HEK293 (cell line): ENCODE data around the gene MTMR3.

Experiments used
- CTCF ChIA-PET: fragments of 350-600 bp; formaldehyde crosslinking; extraction: SDS; loops from one replicate; lab custom pipeline; 2021; ENCODE audit warnings: antibody characterized with exemption; lab: Yijun Ruan, JAX
- POLR2A ChIA-PET: fragments of 300-600 bp; formaldehyde crosslinking; extraction: SDS; loops from one replicate; lab custom pipeline; 2020; ENCODE audit warnings: antibody characterized with exemption, inconsistent platforms; lab: Yijun Ruan, JAX
- H3K27ac ChIP-seq: fragments of 200-500 bp; sonication (Bioruptor generic); 2 replicates; pipeline ENCODE4 v1.5.1; 2014; ENCODE audit warnings: low read depth, low read length, control low read depth, inconsistent platforms; ENCODE audit errors: extremely low read depth
- H3K36me3 ChIP-seq, 2 experiments: fragments of 200-500 bp in 1 of 2; sonication (Bioruptor generic) in 1 of 2; 1 replicate in 1 of 2; 2 replicates in 1 of 2; pipeline ENCODE4 v1.5.1; 2014 to 2017; ENCODE audit warnings: inconsistent platforms in 2 of 2, low read length in 2 of 2; ENCODE audit not compliant: control insufficient read depth in 2 of 2, insufficient read depth in 1 of 2
- H3K4me1 ChIP-seq: fragments of 200-500 bp; sonication (Bioruptor generic); 2 replicates; pipeline ENCODE4 v1.5.1; 2014; ENCODE audit warnings: mild to moderate bottlenecking, low read length, inconsistent platforms; ENCODE audit not compliant: control insufficient read depth, insufficient read depth
- H3K4me3 ChIP-seq: 2 replicates; pipeline ENCODE4 v1.5.1; 2011; ENCODE audit warnings: low read depth, mild to moderate bottlenecking, control low read depth, low read length, moderate library complexity
- H3K9me3 ChIP-seq: fragments of 200-500 bp; sonication (Bioruptor generic); 2 replicates; pipeline ENCODE4 v1.5.1; 2014; ENCODE audit warnings: low read depth, low read length, inconsistent platforms; ENCODE audit not compliant: control insufficient read depth, insufficient read depth
- ELK4 ChIP-seq: IDR thresholded peaks from 2 replicates; pipeline ENCODE4 v1.6.1; 2011; ENCODE audit warnings: mild to moderate bottlenecking, low read depth, low read length, borderline replicate concordance
- GLI2 ChIP-seq: fragments of 450-650 bp; formaldehyde crosslinking; IDR thresholded peaks from 2 replicates; pipeline ENCODE4; 2017; ENCODE audit warnings: missing biosample characterization, missing genetic modification characterization, low read depth, borderline replicate concordance
- HOXC10 ChIP-seq: sonication (generic); formaldehyde crosslinking; IDR thresholded peaks from 2 replicates; pipeline ENCODE4 v1.8.1; 2023; ENCODE audit warnings: mild to moderate bottlenecking, missing genetic modification reagents
- IKZF3 ChIP-seq: fragments of 450-650 bp; IDR thresholded peaks from 2 replicates; pipeline ENCODE4 v1.5.0; 2018; ENCODE audit warnings: missing biosample characterization, mild to moderate bottlenecking, missing genetic modification characterization, moderate library complexity
- KLF16 ChIP-seq: fragments of 450-650 bp; formaldehyde crosslinking; IDR thresholded peaks from 2 replicates; pipeline ENCODE4 v1.5.1; 2017; ENCODE audit warnings: missing biosample characterization, missing genetic modification characterization
- KLF9 ChIP-seq: fragments of 450-650 bp; formaldehyde crosslinking; IDR thresholded peaks from 2 replicates; pipeline ENCODE4 v1.5.1; 2016; ENCODE audit warnings: missing biosample characterization, missing genetic modification characterization, low read depth
- MZF1 ChIP-seq: fragments of 450-650 bp; formaldehyde crosslinking; IDR thresholded peaks from 2 replicates; pipeline ENCODE4 v1.5.1; 2017; ENCODE audit warnings: missing biosample characterization, missing genetic modification characterization, borderline replicate concordance
- WT1 ChIP-seq: fragments of 450-650 bp; formaldehyde crosslinking; IDR thresholded peaks from 2 replicates; pipeline ENCODE4 v1.5.1; 2016; ENCODE audit warnings: missing biosample characterization, missing genetic modification characterization
- ZBTB7A ChIP-seq: fragments of 450-650 bp; formaldehyde crosslinking; IDR thresholded peaks from 2 replicates; pipeline ENCODE4 v1.5.1; 2016; ENCODE audit warnings: low read depth, missing biosample characterization, missing genetic modification characterization
- ZNF133 ChIP-seq: fragments of 450-650 bp; formaldehyde crosslinking; IDR thresholded peaks from 2 replicates; pipeline ENCODE4 v1.5.1; 2016; ENCODE audit warnings: missing biosample characterization, missing genetic modification characterization
- ZNF19 ChIP-seq: fragments of 450-650 bp; formaldehyde crosslinking; IDR thresholded peaks from 2 replicates; pipeline ENCODE4; 2016; ENCODE audit warnings: missing biosample characterization, missing genetic modification characterization, low read depth
- ZNF248 ChIP-seq: fragments of 450-650 bp; formaldehyde crosslinking; IDR thresholded peaks from 2 replicates; pipeline ENCODE4 v1.5.1; 2017; ENCODE audit warnings: missing biosample characterization, missing genetic modification characterization
- ZNF394 ChIP-seq: fragments of 450-650 bp; formaldehyde crosslinking; IDR thresholded peaks from 2 replicates; pipeline ENCODE4 v1.5.1; 2016; ENCODE audit warnings: missing biosample characterization, missing genetic modification characterization, mild to moderate bottlenecking, moderate library complexity, borderline replicate concordance
- ZNF423 ChIP-seq: fragments of 450-650 bp; formaldehyde crosslinking; IDR thresholded peaks from 2 replicates; pipeline ENCODE4 v1.5.1; 2016; ENCODE audit warnings: missing biosample characterization, missing genetic modification characterization
- ZNF48 ChIP-seq: fragments of 450-650 bp; formaldehyde crosslinking; IDR thresholded peaks from 2 replicates; pipeline ENCODE4 v1.5.1; 2016; ENCODE audit warnings: missing biosample characterization, missing genetic modification characterization
- ZNF514 ChIP-seq: fragments of 450-650 bp; formaldehyde crosslinking; IDR thresholded peaks from 2 replicates; pipeline ENCODE4 v1.5.1; 2016; ENCODE audit warnings: missing biosample characterization, missing genetic modification characterization
- ZNF561 ChIP-seq: fragments of 450-650 bp; IDR thresholded peaks from 2 replicates; pipeline ENCODE4 v1.5.1; 2018; ENCODE audit warnings: missing biosample characterization, missing genetic modification characterization, borderline replicate concordance
- ZNF621 ChIP-seq: fragments of 450-650 bp; formaldehyde crosslinking; IDR thresholded peaks from 2 replicates; pipeline ENCODE4 v1.5.1; 2017; ENCODE audit warnings: missing biosample characterization, missing genetic modification characterization
- ZNF664 ChIP-seq: fragments of 450-650 bp; formaldehyde crosslinking; IDR thresholded peaks from 2 replicates; pipeline ENCODE4 v1.5.1; 2016; ENCODE audit warnings: missing biosample characterization, missing genetic modification characterization
- ZNF704 ChIP-seq: fragments of 450-650 bp; formaldehyde crosslinking; IDR thresholded peaks from 2 replicates; pipeline ENCODE4 v1.5.1; 2016; ENCODE audit warnings: missing biosample characterization, missing genetic modification characterization
- ZNF830 ChIP-seq: fragments of 450-650 bp; IDR thresholded peaks from 2 replicates; pipeline ENCODE4 v1.5.0; 2018; ENCODE audit warnings: missing biosample characterization, missing genetic modification characterization, low read depth, mild to moderate bottlenecking, moderate library complexity
- ZXDB ChIP-seq: fragments of 450-650 bp; formaldehyde crosslinking; IDR thresholded peaks from 2 replicates; pipeline ENCODE4 v1.5.1; 2016; ENCODE audit warnings: missing biosample characterization, missing genetic modification characterization
- TF ChIP-seq, protein P1 (sequence below): fragments of 450-650 bp; formaldehyde crosslinking; IDR thresholded peaks from 2 replicates; pipeline ENCODE4 v1.5.1; 2016; ENCODE audit warnings: missing biosample characterization, missing genetic modification characterization
- TF ChIP-seq, protein P2 (sequence below): fragments of 450-650 bp; formaldehyde crosslinking; IDR thresholded peaks from 2 replicates; pipeline ENCODE4 v1.5.1; 2016; ENCODE audit warnings: missing biosample characterization, missing genetic modification characterization
- TF ChIP-seq, protein P3 (sequence below): fragments of 450-650 bp; formaldehyde crosslinking; IDR thresholded peaks from 2 replicates; pipeline ENCODE4 v1.5.1; 2016; ENCODE audit warnings: missing biosample characterization, missing genetic modification characterization

MTMR3 gene

DNA sequence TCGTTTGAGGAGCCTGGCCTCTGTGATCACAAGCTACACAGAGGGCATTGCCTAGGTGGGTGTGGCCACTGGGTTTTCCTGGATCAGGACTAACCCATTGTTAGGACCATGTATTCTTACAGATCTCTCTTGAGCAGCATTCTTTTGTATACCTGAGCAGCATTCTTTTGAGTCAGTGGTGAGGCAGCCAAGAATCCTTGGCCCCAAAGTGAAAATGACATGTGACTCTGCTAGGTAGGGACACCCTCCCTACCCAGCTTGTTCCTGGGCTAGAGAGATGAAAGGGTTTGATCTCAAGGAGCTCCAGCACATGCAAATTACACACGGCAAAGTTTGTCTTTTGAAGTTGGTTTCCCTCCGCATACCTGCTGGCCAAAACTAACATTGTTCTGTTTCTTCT lies 142.2 kb downstream of the MTMR3 start:
- POLR2A ChIA-PET, result interaction anchor here (1.0 kb wide), 1 partner anchor 258 kb away, joined by 3 read pairs; the partner anchor contains the start of genes UQCR10 and ZMAT5
- no peak overlapping the region for H3K4me3 ChIP-seq
- H3K4me1 ChIP-seq, result no peaks in the 10 kb centered on the region
- no peak overlapping the region for H3K27ac ChIP-seq
- H3K9me3 ChIP-seq, result no peaks in the 10 kb centered on the region
- TF ChIP-seq ZNF19 (tag by site-specific recombination) (no peak), WT1 (tag by site-specific recombination) (no peak), ZNF133 (tag by site-specific recombination) (no peak), ZNF423 (no peak), IKZF3 (tag by site-specific recombination) (no peak), ZNF704 (tag by site-specific recombination) (no peak)
- TF ChIP-seq, protein P1, sequence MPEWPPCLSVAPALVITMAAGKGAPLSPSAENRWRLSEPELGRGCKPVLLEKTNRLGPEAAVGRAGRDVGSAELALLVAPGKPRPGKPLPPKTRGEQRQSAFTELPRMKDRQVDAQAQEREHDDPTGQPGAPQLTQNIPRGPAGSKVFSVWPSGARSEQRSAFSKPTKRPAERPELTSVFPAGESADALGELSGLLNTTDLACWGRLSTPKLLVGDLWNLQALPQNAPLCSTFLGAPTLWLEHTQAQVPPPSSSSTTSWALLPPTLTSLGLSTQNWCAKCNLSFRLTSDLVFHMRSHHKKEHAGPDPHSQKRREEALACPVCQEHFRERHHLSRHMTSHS (tag by site-specific recombination), result no peak
- TF ChIP-seq, protein P2, sequence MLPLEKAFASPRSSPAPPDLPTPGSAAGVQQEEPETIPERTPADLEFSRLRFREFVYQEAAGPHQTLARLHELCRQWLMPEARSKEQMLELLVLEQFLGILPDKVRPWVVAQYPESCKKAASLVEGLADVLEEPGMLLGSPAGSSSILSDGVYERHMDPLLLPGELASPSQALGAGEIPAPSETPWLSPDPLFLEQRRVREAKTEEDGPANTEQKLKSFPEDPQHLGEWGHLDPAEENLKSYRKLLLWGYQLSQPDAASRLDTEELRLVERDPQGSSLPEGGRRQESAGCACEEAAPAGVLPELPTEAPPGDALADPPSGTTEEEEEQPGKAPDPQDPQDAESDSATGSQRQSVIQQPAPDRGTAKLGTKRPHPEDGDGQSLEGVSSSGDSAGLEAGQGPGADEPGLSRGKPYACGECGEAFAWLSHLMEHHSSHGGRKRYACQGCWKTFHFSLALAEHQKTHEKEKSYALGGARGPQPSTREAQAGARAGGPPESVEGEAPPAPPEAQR (tag by site-specific recombination), result no peak
- peaks cover 6 to 92% of the 10 kb centered on the region in 2 experiments; a peak in 2 of 3 replicates for H3K36me3 ChIP-seq
- CTCF ChIA-PET, result interaction anchor here (3.3 kb wide), 1 partner anchor 20 kb away, joined by 14 read pairs; no protein-coding TSS in a partner anchor

DNA sequence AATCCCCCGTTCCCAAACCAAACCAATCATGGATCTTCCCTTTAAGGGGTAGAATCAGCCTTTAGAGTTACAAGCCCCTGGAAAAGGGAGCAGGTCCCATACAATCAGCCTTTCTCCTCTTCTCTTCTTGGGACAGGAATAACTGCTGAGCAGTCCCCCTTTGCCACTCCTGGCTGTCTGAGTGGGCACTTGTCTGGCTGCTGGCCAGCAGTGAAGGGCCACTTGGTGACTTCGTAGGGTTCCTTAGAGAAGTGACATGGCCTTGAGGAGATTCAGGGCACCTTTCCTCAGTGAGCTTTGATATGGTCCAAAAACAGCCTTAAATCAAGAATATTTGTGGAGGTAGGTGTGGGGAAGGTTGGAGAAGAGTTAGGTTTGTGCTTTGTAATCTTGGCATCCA lies 143.8 kb downstream of the MTMR3 start:
- ChIA-PET CTCF (interaction anchor here (0.6 to 1.4 kb wide), 2 partner anchors 21 to 337 kb away, joined by 3 to 5 read pairs; no protein-coding TSS in a partner anchor), POLR2A (interaction anchor here (0.6 kb wide), 1 partner anchor 648 kb away, joined by 4 read pairs; no protein-coding TSS in a partner anchor)
- H3K36me3 ChIP-seq, result peaks cover 6 to 77% of the 10 kb centered on the region in 2 experiments; a peak in 2 of 3 replicates

More for the DNA sequence above, 143.8 kb downstream of the MTMR3 start:
- Histone ChIP-seq H3K4me1 (no peaks in the 10 kb centered on the region), H3K9me3 (no peaks in the 10 kb centered on the region), H3K4me3 (no peak overlapping the region), H3K27ac (no peak overlapping the region)
- TF ChIP-seq ZXDB (tag by site-specific recombination) (no peak), ELK4 (no peak), KLF16 (no peak), ZBTB7A (tag by site-specific recombination) (no peak), ZNF830 (tag by site-specific recombination) (no peak), MZF1 (tag by site-specific recombination) (no peak), ZNF561 (tag by site-specific recombination) (no peak), GLI2 (no peak), WT1 (tag by site-specific recombination) (no peak), HOXC10 (CRISPR knock-in tag) (no peak), ZNF514 (tag by site-specific recombination) (no peak), ZNF621 (tag by site-specific recombination) (no peak), ZNF248 (tag by site-specific recombination) (no peak), ZNF664 (tag by site-specific recombination) (no peak), ZNF394 (tag by site-specific recombination) (no peak), ZNF48 (tag by site-specific recombination) (no peak), KLF9 (tag by site-specific recombination) (no peak)
- TF ChIP-seq, protein P3, sequence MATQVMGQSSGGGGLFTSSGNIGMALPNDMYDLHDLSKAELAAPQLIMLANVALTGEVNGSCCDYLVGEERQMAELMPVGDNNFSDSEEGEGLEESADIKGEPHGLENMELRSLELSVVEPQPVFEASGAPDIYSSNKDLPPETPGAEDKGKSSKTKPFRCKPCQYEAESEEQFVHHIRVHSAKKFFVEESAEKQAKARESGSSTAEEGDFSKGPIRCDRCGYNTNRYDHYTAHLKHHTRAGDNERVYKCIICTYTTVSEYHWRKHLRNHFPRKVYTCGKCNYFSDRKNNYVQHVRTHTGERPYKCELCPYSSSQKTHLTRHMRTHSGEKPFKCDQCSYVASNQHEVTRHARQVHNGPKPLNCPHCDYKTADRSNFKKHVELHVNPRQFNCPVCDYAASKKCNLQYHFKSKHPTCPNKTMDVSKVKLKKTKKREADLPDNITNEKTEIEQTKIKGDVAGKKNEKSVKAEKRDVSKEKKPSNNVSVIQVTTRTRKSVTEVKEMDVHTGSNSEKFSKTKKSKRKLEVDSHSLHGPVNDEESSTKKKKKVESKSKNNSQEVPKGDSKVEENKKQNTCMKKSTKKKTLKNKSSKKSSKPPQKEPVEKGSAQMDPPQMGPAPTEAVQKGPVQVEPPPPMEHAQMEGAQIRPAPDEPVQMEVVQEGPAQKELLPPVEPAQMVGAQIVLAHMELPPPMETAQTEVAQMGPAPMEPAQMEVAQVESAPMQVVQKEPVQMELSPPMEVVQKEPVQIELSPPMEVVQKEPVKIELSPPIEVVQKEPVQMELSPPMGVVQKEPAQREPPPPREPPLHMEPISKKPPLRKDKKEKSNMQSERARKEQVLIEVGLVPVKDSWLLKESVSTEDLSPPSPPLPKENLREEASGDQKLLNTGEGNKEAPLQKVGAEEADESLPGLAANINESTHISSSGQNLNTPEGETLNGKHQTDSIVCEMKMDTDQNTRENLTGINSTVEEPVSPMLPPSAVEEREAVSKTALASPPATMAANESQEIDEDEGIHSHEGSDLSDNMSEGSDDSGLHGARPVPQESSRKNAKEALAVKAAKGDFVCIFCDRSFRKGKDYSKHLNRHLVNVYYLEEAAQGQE, result no peak
